GM18502 (cell line): ENCODE measurements around the gene TFDP1.

ENCODE experiments used
- ATAC-seq: cut with Tn5 transposase; IDR thresholded peaks from one replicate; pipeline ENCODE4 v1.9.1; 2021; ENCODE audit warnings: mild to moderate bottlenecking; ENCODE audit not compliant: unreplicated experiment, poor library complexity

TFDP1 gene

GRCh38 chr13:113628291-113629270 is 44.0 kb downstream of the TFDP1 start:
- ATAC-seq = no peak

- no peak for ATAC-seq
Measured at GRCh38 chr13:113629866-113630265, 45.3 kb downstream of the TFDP1 start.

GRCh38 chr13:113630296-113630695 is 45.7 kb downstream of the TFDP1 start:
- no peak for ATAC-seq

GRCh38 chr13:113630804-113631203 is 46.3 kb downstream of the TFDP1 start:
- ATAC-seq = no peak

- no peak for ATAC-seq
Measured at GRCh38 chr13:113631341-113632095, 47.0 kb downstream of the TFDP1 start.

- ATAC-seq = no peak
Measured at GRCh38 chr13:113632706-113633484, 48.3 kb downstream of the TFDP1 start.

- no peak for ATAC-seq
Measured at GRCh38 chr13:113633485-113633873, 48.9 kb downstream of the TFDP1 start.

- ATAC-seq = no peak
Measured at GRCh38 chr13:113634279-113635047, 49.9 kb downstream of the TFDP1 start.

- ATAC-seq = no peak
Measured at GRCh38 chr13:113635048-113635420, 50.5 kb downstream of the TFDP1 start.

GRCh38 chr13:113635709-113636108 is 51.2 kb downstream of the TFDP1 start:
- no peak for ATAC-seq

GRCh38 chr13:113636266-113636963 is 51.9 kb downstream of the TFDP1 start:
- ATAC-seq = no peak

- no peak for ATAC-seq
Measured at GRCh38 chr13:113637262-113638160, 53.0 kb downstream of the TFDP1 start.

- ATAC-seq = no peak
Measured at GRCh38 chr13:113638173-113638746, 53.7 kb downstream of the TFDP1 start.

GRCh38 chr13:113638806-113639205 is 54.3 kb downstream of the TFDP1 start:
- no peak for ATAC-seq

- ATAC-seq = no peak
Measured at GRCh38 chr13:113639616-113640262, 55.2 kb downstream of the TFDP1 start.

- no peak for ATAC-seq
Measured at GRCh38 chr13:113641426-113641825, 56.9 kb downstream of the TFDP1 start.

GRCh38 chr13:113642563-113642962 is 58.0 kb downstream of the TFDP1 start:
- no peak for ATAC-seq
